ENCODE results near the gene BMP6. TPM values are rescaled to one million over a fixed set of nuclear protein-coding genes. Genes with fewer than 3 reads are reported as not detected.

BMP6 gene
- total and polyA plus RNA-seq, 2 of the 4 experiments (the other 2 are of a cell fraction), result 0.18 to 0.19 TPM

DNA sequence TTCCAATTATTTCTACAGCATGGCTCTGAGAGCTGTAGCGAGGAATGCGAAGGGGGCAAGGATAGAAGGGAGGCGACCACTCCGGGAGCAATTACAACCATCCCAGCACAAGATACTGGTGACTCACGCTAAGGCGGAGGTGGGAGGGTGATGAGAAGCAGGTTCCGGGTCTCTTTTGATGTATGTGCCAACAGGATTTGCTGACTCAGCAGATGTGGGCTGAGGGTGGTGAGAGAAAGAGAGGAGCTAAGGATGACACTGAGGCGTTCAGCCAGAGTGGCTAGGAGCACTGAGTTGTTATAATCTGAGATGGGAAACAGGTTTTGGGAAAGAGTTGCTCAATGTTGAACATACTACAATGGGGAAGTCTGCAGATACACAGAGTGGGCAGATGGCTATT lies 194.0 kb downstream of the BMP6 start:
- H4K8ac ChIP-seq (ENCODE audit: low read depth in 2 of 2, low read length in 2 of 2), result no peak overlapping the region
- no peak overlapping the region for H3K27ac ChIP-seq (ENCODE audit: insufficient read depth, low read length)
- peaks cover 10% of the 10 kb centered on the region for H3K27me3 ChIP-seq (ENCODE audit: control insufficient read depth, insufficient read depth, low read length)
- no peaks in the 10 kb centered on the region for H3K36me3 ChIP-seq (ENCODE audit: control insufficient read depth, insufficient read depth, low read length)
- ATAC-seq (ENCODE audit: low read depth), result no peak
- H2AK9ac ChIP-seq (replicated peaks; ENCODE audit: low read depth, low read length, poor library complexity), result no peak overlapping the region
- no peak overlapping the region for H3K9ac ChIP-seq (ENCODE audit: low read depth, low read length)
- intact Hi-C loops (cut with micrococcal nuclease), result no loop called here
- H3K56ac ChIP-seq (ENCODE audit: extremely low read depth, insufficient read depth, low read length), result no peak overlapping the region
- H2BK15ac ChIP-seq (ENCODE audit: low read depth, low read length), result no peak overlapping the region
- no peaks in the 10 kb centered on the region for H3K9me1 ChIP-seq (ENCODE audit: insufficient read depth, low read length)
- DNase-seq, result no peak
- no peak overlapping the region for H3K4ac ChIP-seq (ENCODE audit: low read depth, low read length)
- no peak overlapping the region for H2BK20ac ChIP-seq (ENCODE audit: low read depth, low read length)
- H2AFZ ChIP-seq (replicated peaks; ENCODE audit: low read length, poor library complexity), result no peak overlapping the region
- ChIA-PET CTCF (no interaction called here), POLR2A (ENCODE audit: unreplicated experiment) (no interaction called here)
- no peaks in the 10 kb centered on the region for H4K20me1 ChIP-seq (ENCODE audit: insufficient read depth, low read length)
- H3K9me3 ChIP-seq (ENCODE audit: control insufficient read depth, insufficient read depth, low read length), result peaks cover 2% of the 10 kb centered on the region; the same call in 1 of the 2 replicates
- no peak overlapping the region for H4K91ac ChIP-seq (ENCODE audit: insufficient read depth, low read depth, low read length)
- TF ChIP-seq RAD21 (IDR thresholded peaks at IDR 0.05; ENCODE audit: low read length) (no peak), MAFK (IDR thresholded peaks at IDR 0.05; ENCODE audit: low read depth, low read length) (peak; percentile 100), SMC3 (IDR thresholded peaks at IDR 0.05; ENCODE audit: low read depth, low read length) (no peak), CHD1 (IDR thresholded peaks at IDR 0.05; ENCODE audit: low read depth, low read length) (no peak)
- TF ChIP-seq, protein P1, sequence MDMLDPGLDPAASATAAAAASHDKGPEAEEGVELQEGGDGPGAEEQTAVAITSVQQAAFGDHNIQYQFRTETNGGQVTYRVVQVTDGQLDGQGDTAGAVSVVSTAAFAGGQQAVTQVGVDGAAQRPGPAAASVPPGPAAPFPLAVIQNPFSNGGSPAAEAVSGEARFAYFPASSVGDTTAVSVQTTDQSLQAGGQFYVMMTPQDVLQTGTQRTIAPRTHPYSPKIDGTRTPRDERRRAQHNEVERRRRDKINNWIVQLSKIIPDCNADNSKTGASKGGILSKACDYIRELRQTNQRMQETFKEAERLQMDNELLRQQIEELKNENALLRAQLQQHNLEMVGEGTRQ (IDR thresholded peaks at IDR 0.05; ENCODE audit: low read depth, low read length), result no peak
- in situ Hi-C loops (cut with MboI; ENCODE audit: low sequenced_read_pairs), result no loop called here
- no peak overlapping the region for H3K18ac ChIP-seq (ENCODE audit: low read depth, low read length)
- no peaks in the 10 kb centered on the region for H3K4me1 ChIP-seq (ENCODE audit: control insufficient read depth, insufficient read depth, low read length)
- no peak overlapping the region for H2AK5ac ChIP-seq (ENCODE audit: low read depth, low read length)
- dilution Hi-C loops (cut with HindIII; ENCODE audit: low sequenced_read_pairs, unreplicated experiment), result no loop called here
- H3K79me1 ChIP-seq (ENCODE audit: low read depth in 1 of 2, low read length in 2 of 2), result no peaks in the 10 kb centered on the region
- H2BK5ac ChIP-seq (ENCODE audit: low read depth, low read length, poor library complexity, severe bottlenecking), result no peak overlapping the region
- BruUV-seq (replicated peaks), result no TSS peak
- no peak overlapping the region for H3K4me2 ChIP-seq (ENCODE audit: low read depth, low read length)
- H2BK120ac ChIP-seq (ENCODE audit: low read depth, low read length), result no peak overlapping the region
- no peak overlapping the region for H3K4me3 ChIP-seq (ENCODE audit: insufficient read depth, low read depth, low read length)
- H4K5ac ChIP-seq (ENCODE audit: low read depth, low read length), result no peak overlapping the region
- H3K14ac ChIP-seq (replicated peaks; ENCODE audit: low read depth, low read length), result no peak overlapping the region
- H3K23ac ChIP-seq (ENCODE audit: low read depth, low read length), result no peak overlapping the region
- WGBS, 2 experiments (ENCODE audit: extremely low coverage in 2 of 2, insufficient read length in 1 of 2), result 50% methylated on average over 1 of the region's 8 CpGs; no CpG with 5 or more reads in 1 of the 2 experiments
